Natural killer cell treated with Interleukin-12 subunit alpha and Interleukin-12 subunit beta and Interleukin-15 and Interleukin-18, amount 100 ng/mL, for 72 hours (primary cell): ENCODE measurements around the gene VEZT. TPM values are rescaled to one million over a fixed set of nuclear protein-coding genes. Genes with fewer than 3 reads are reported as not detected.

Source experiments
- ATAC-seq, 2 donors: fragments of 150-1000 bp; cut with Tn5 transposase in 1 of 2; sonication (Bioruptor Pico), chemical (Tn5 transposase) in 1 of 2; 2 replicates each; pipeline ENCODE4 v1.10.0; 2021
- DNase-seq: peaks from one replicate; pipeline ENCODE4 v3.0.0; 2022; ENCODE audit warnings: low spot score
- H3K27ac Mint-ChIP-seq, 2 donors: 1 replicate in 1 of 2; 2 replicates in 1 of 2; pipeline ENCODE4 v1.8.0; 2022; ENCODE audit warnings: mixed read lengths in 2 of 2, mild to moderate bottlenecking in 1 of 2, moderate library complexity in 1 of 2
- H3K27me3 Mint-ChIP-seq, 2 donors: 1 replicate in 1 of 2; 2 replicates in 1 of 2; pipeline ENCODE4 v1.8.0; 2022; ENCODE audit warnings: mixed read lengths in 2 of 2
- H3K36me3 Mint-ChIP-seq: one replicate; pipeline ENCODE4 v1.8.0; 2022; ENCODE audit warnings: mixed read lengths
- H3K4me1 Mint-ChIP-seq, 2 donors: 1 replicate in 1 of 2; 2 replicates in 1 of 2; pipeline ENCODE4 v1.8.0; 2022; ENCODE audit warnings: low read depth in 2 of 2, mixed read lengths in 2 of 2, mild to moderate bottlenecking in 1 of 2
- H3K4me3 Mint-ChIP-seq: one replicate; pipeline ENCODE4 v1.8.0; 2022; ENCODE audit warnings: mixed read lengths
- H3K9me3 Mint-ChIP-seq: 2 replicates; pipeline ENCODE4 v1.8.0; 2022; ENCODE audit warnings: mixed read lengths
- total RNA-seq, 2 donors: library from RNA; stranded (reverse); gene quantifications; one replicate each; pipeline ENCODE4 v1.2.3, GENCODE V29; 2022

Gene VEZT
- total RNA-seq = 10 to 100 TPM; 33.4 to 54.3 TPM

DNA sequence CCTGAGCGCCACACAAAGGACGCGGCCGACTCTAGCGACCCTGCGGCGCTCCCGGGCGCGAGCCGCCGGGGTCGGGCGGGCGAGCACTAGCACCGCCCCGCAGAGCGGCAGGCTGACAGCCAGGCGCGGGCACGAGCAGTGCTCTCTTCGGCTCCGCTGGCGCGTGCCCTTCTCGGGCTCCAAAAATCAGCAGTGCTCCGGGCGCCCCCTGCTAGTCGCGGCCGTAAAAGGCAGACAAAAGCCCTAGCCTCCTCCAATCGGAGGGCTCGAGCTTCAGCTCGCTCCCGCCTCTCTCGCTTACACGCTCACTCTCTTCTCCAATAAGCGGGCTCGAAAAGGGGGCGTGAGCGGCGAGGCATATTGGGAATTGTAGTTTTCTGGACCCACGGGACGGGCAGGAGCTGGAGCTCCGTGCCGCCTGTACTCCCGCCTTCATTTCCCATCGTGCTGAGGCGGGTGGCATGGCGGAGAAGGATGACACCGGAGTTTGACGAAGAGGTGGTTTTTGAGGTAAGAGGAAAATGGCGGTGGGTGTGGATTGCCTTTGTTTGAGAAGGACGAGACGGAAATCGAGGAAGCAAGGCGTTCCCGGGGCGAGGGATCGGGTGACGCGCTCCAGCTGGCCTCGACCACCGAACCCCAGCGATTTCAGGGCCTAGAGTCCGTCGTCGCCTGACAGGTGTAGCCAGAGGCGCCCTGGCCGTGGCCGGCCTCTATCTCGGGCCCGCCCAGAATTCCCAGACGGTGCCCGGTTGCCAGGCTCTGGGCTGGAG is at the start of gene VEZT, which contains the start of gene FGD6:
Gene VEZT, plus strand, starts transcription at position 431 of the 773 bp plus-strand sequence. Its CDS starts 44 bp downstream, at position 475.
Gene FGD6, minus strand, starts transcription at position 91 of the 773 bp plus-strand sequence. CDS start 227 bp downstream, outside the sequence.
- no peaks in the 10 kb centered on the region for H3K9me3 Mint-ChIP-seq
- DNase-seq (peak; percentile 98), ATAC-seq (peak; percentile 98)
- peak within 1 kb of the TSS; percentile 83 to 91 for H3K27ac Mint-ChIP-seq
- no peaks in the 10 kb centered on the region for H3K36me3 Mint-ChIP-seq
- peaks cover 18 to 22% of the 10 kb centered on the region in 2 donors for H3K4me1 Mint-ChIP-seq
- H3K27me3 Mint-ChIP-seq = peaks cover 3 to 15% of the 10 kb centered on the region in 2 donors
- H3K4me3 Mint-ChIP-seq = peak within 1 kb of the TSS; percentile 95

- Mint-ChIP-seq H3K27me3 (peaks cover 2 to 5% of the 10 kb centered on the region in 2 donors), H3K27ac (no peak overlapping the region), H3K4me1 (no peaks in the 10 kb centered on the region)
These were observed 48.9 kb upstream of the VEZT start for GRCh38 chr12:95168746-95169145.

GRCh38 chr12:95169368-95169767 is 48.2 kb upstream of the VEZT start:
- ATAC-seq = no peak
- Mint-ChIP-seq H3K27ac (no peak overlapping the region), H3K36me3 (no peaks in the 10 kb centered on the region)

More at GRCh38 chr12:95168746-95169145, 48.9 kb upstream of the VEZT start:
- no peaks in the 10 kb centered on the region for H3K9me3 Mint-ChIP-seq
- no peak for ATAC-seq
- H3K36me3 Mint-ChIP-seq = no peaks in the 10 kb centered on the region
- DNase-seq = no peak
- no peak overlapping the region for H3K4me3 Mint-ChIP-seq

DNA sequence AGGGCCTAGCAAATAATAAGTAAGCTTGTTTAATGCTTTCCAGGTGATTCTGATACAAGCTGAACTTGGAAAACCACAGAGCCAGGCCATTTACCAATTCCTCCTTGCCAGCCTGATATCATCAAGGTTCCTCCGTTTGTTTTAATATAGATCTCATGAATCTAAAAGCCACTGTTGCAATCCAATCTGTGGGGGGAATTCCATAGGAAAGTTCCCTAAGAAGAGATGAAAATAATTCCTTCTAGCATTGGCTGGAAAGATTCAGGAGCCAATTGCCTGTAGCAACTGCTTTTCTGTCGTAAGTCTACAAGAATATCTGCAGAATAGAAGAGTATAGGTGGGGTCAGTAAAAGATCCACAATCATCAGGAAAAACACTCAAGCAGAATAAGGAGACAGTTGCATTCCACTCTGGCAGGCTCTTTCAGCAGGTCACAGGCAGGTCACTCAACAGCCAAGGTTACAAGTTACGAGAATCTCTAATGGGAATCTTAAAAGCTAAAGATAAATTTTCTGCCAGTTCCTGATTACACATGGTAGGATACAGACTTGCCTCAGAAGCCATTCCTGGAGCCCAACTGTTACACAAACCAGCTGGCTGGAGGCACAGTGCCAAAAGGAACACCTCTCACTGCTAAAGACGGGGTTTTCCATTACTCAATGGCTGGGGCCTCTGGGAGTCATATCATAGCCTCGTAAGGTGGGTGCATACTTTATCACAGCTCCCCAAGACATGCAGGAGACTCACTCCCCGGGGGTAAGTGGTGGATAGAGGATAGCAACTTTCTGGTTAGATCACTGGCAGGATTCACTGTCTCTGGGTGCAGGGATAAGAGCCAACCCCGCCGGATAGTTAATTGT is 44.0 kb upstream of the VEZT start:
- Mint-ChIP-seq H3K27me3 (peaks cover 0 to 13% of the 10 kb centered on the region in 2 donors), H3K9me3 (no peaks in the 10 kb centered on the region), H3K4me3 (no peak overlapping the region), H3K36me3 (no peaks in the 10 kb centered on the region), H3K27ac (no peak overlapping the region), H3K4me1 (no peaks in the 10 kb centered on the region)
- ATAC-seq (no peak), DNase-seq (no peak)

More at GRCh38 chr12:95169368-95169767, 48.2 kb upstream of the VEZT start:
- H3K9me3 Mint-ChIP-seq = no peaks in the 10 kb centered on the region
- H3K4me1 Mint-ChIP-seq = no peaks in the 10 kb centered on the region
- H3K4me3 Mint-ChIP-seq = no peak overlapping the region
- peaks cover 0 to 5% of the 10 kb centered on the region in 2 donors for H3K27me3 Mint-ChIP-seq
- no peak for DNase-seq

GRCh38 chr12:95177201-95177768 is 40.3 kb upstream of the VEZT start:
- H3K4me1 Mint-ChIP-seq = no peaks in the 10 kb centered on the region
- ATAC-seq (no peak), DNase-seq (no peak)
- H3K9me3 Mint-ChIP-seq = no peaks in the 10 kb centered on the region
- H3K27ac Mint-ChIP-seq = no peak overlapping the region
- no peak overlapping the region for H3K4me3 Mint-ChIP-seq
- H3K36me3 Mint-ChIP-seq = no peaks in the 10 kb centered on the region
- peaks cover 0 to 13% of the 10 kb centered on the region in 2 donors for H3K27me3 Mint-ChIP-seq

DNA sequence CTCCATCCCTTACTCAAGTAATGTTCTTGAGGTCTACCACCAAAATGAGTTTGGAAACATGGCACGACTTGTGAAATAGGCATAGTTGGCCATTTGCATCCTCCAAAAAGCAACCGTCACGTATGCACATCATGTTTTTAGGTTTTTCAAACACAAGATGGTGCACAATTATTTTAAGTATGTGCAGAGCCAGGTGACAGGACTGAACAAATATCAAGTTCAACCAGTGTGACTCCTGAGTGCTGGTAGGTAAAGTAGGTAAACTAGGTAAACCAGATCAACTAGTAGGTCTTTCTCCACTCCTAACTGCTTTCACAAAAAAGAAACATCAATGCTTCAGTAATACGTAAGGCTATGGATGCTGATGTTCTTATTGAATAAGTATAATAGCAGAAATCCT is 39.5 kb upstream of the VEZT start:
- Mint-ChIP-seq H3K36me3 (no peaks in the 10 kb centered on the region), H3K9me3 (no peaks in the 10 kb centered on the region), H3K4me1 (no peaks in the 10 kb centered on the region), H3K4me3 (no peak overlapping the region), H3K27me3 (peaks cover 0 to 7% of the 10 kb centered on the region in 2 donors), H3K27ac (no peak overlapping the region)
- DNase-seq = no peak
- no peak for ATAC-seq

DNA sequence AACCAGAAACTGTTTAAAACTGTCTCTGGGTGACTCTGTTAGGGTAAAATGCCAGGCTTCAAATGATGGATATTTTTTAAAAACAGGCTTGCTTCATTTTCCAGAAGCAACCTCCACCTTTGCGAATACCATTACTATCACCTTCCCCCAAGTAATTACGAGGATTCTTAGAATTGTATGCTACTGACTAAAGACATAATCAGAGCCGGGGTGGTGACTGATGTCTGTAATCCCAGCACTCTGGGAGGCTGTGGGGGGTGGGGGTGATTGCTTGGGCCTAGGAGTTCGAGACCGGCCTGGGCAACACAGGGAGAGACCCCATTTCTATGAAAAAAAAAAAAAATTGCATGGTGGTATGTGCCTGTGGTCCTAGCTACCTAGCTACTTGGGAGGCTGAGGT is 38.6 kb upstream of the VEZT start:
- Mint-ChIP-seq H3K36me3 (no peaks in the 10 kb centered on the region), H3K27me3 (peaks cover 0 to 7% of the 10 kb centered on the region in 2 donors), H3K4me1 (no peaks in the 10 kb centered on the region), H3K9me3 (no peaks in the 10 kb centered on the region), H3K27ac (no peak overlapping the region), H3K4me3 (no peak overlapping the region)
- DNase-seq = no peak
- no peak for ATAC-seq

DNA sequence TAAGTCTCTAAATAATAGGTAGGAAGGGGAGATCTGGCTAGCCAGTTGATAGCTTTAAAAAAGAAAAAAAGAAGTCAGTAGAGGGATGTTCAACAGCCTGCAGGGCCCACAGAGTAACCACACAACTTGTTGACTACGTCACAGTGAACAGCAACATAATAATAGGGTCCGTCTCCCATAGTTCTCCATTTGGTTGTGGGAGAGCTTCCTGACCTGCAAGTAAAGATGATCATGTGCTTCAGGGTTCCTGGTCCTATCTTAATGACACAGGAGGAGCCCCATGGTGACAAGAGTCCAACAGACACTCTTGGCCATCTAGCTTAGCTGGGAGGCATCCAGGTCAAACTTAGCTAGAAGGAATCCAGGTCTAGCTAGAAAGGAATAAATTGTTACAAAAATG is 36.5 kb upstream of the VEZT start:
- Mint-ChIP-seq H3K27ac (no peak overlapping the region), H3K36me3 (no peaks in the 10 kb centered on the region), H3K9me3 (no peaks in the 10 kb centered on the region), H3K27me3 (peaks cover 0 to 7% of the 10 kb centered on the region in 2 donors), H3K4me1 (no peaks in the 10 kb centered on the region), H3K4me3 (no peak overlapping the region)
- DNase-seq (no peak), ATAC-seq (no peak)

- Mint-ChIP-seq H3K4me1 (no peaks in the 10 kb centered on the region), H3K27me3 (peaks cover 0 to 4% of the 10 kb centered on the region in 2 donors), H3K27ac (no peak overlapping the region), H3K36me3 (no peaks in the 10 kb centered on the region), H3K9me3 (no peaks in the 10 kb centered on the region), H3K4me3 (no peak overlapping the region)
- ATAC-seq = peak; percentile 45 to 60
- no peak for DNase-seq
These were observed 34.7 kb upstream of the VEZT start for GRCh38 chr12:95182868-95183415.

GRCh38 chr12:95184121-95184520 is 33.5 kb upstream of the VEZT start:
- DNase-seq (no peak), ATAC-seq (no peak)
- H3K9me3 Mint-ChIP-seq = no peaks in the 10 kb centered on the region
- H3K27me3 Mint-ChIP-seq = no peaks in the 10 kb centered on the region
- no peak overlapping the region for H3K27ac Mint-ChIP-seq
- H3K36me3 Mint-ChIP-seq = no peaks in the 10 kb centered on the region
- H3K4me3 Mint-ChIP-seq = no peak overlapping the region
- no peaks in the 10 kb centered on the region for H3K4me1 Mint-ChIP-seq

DNA sequence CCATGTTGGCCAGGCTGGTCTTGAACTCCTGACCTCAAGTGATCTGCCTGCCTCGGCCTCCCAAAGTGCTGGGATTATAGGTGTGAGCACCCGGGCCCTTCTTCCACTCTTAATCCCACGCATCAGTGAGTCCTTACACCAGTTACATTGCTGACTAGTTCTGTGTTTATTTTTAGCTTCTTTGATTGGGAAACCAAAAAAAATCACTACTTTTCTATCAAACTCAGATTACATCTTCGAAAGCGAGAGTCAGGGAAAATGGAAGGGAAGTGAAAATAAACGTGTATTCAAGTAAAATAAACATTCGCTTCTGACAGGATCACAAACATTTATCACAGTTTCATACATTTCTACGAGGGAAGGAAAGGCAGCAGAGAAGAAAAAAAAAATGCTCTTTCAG is 32.5 kb upstream of the VEZT start:
- no peak for ATAC-seq
- DNase-seq = no peak
- Mint-ChIP-seq H3K4me3 (no peak overlapping the region), H3K36me3 (no peaks in the 10 kb centered on the region), H3K27me3 (no peaks in the 10 kb centered on the region), H3K4me1 (no peaks in the 10 kb centered on the region), H3K9me3 (no peaks in the 10 kb centered on the region), H3K27ac (no peak overlapping the region)

DNA sequence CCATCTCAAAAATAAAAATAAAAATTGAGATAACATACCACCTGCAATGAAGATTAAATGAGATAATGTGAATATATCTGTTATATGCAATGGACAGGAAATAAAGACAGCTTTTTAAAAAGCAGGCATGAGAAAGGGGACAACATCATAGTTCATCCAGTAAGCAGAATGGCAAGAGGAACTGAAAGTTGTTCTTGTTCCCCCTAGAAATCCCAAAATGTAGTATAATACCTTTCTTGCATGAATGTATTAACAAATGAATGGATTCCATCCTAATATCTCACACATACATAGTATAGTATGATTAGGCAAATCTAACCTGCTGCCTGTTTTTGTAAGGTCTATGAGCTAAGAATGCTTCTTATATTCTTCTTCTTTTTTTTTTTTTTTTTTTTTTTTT is 31.8 kb upstream of the VEZT start:
- no peak overlapping the region for H3K4me3 Mint-ChIP-seq
- no peak for DNase-seq
- H3K36me3 Mint-ChIP-seq = no peaks in the 10 kb centered on the region
- no peak for ATAC-seq
- no peaks in the 10 kb centered on the region for H3K4me1 Mint-ChIP-seq
- H3K9me3 Mint-ChIP-seq = no peaks in the 10 kb centered on the region
- no peak overlapping the region for H3K27ac Mint-ChIP-seq
- no peaks in the 10 kb centered on the region for H3K27me3 Mint-ChIP-seq

DNA sequence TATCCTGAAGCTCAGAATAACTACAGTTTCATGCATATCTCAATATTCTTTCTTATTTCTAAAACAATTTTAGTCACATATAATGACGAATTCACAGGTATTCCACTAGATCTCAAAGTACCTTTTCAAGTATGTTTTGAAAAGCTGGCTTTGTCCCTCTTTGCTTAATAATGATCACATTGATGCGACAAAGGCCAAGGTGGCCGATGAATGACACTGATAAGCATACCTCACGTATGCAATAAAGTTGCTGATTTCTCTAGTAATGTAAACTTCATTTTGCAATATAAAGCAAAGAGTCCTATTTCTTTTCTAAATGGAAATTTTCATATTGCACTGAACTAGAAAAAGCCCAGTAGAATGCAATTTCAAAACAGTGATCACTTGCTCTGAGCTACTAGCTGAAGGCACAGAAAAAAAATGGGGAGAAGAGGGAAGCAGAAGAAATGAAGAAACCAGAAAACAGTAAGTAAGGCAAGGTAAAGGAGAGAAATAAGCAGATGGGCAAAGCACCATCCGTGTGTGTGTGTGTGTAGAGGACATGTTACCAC is 29.7 kb upstream of the VEZT start:
- Mint-ChIP-seq H3K9me3 (no peaks in the 10 kb centered on the region), H3K4me3 (no peak overlapping the region), H3K36me3 (no peaks in the 10 kb centered on the region), H3K27ac (no peak overlapping the region), H3K4me1 (no peaks in the 10 kb centered on the region), H3K27me3 (peaks cover 4 to 9% of the 10 kb centered on the region in 2 donors)
- DNase-seq (no peak), ATAC-seq (no peak)
